Astrocyte (in vitro differentiated cells and primary cell): ENCODE data around the gene BCAT1.

Source experiments
- CTCF ChIP-seq: IDR thresholded peaks from 2 replicates; pipeline ENCODE4 v1.5.1; 2011; ENCODE audit warnings: low read depth, mild to moderate bottlenecking, inconsistent platforms, low read length, moderate library complexity; ENCODE audit not compliant: insufficient read depth
- EZH2 ChIP-seq: IDR thresholded peaks from 2 replicates; pipeline ENCODE4 v1.6.1; 2012; ENCODE audit warnings: mild to moderate bottlenecking, low read length, inconsistent platforms; ENCODE audit not compliant: insufficient read depth

DNA sequence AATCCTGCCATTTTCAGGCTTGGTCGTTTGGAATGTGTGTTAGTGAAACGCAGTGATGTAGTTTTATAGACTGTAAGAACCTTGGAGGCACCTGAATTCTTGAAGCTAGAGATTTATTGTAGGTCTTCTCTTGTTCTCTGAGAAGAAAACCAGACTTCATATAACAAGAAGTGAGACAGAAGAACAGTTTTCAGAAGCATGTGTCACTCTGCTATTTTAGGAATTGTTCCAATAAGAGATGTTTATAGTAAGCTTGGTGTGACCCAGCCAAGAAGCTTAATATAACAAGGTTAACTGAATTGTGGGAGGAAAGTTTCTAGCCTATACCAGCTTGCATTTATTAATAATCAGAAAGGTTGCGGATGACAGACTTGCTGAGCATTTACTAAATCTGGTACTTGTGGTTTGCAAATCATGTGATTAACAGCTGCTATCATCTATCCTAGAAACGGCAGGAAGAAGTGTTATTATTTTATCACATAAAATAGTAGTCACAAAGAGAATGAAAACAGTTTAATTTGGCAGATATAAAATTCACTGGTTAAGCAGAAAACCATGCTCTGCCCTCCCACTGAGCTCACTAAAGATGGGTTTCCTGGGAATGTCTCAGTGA lies 49.2 kb upstream of the BCAT1 start:
- no peak for TF ChIP-seq CTCF
- no peak for TF ChIP-seq EZH2
